ENCODE data around the gene FAM136A.
"Not testable (repeated sequence)": the region's sequence is repeated elsewhere in the genome, so short reads cannot be mapped to it uniquely, and the experiment has no call there.

The FAM136A gene

GRCh38 chr2:70300771-70301343 is 1.0 kb downstream of the FAM136A start:
- no peak for DNase-seq (ENCODE audit: low read depth in 2 of 2, low spot score in 1 of 2)

- not testable (repeated sequence) for DNase-seq (ENCODE audit: low read depth in 2 of 2, low spot score in 1 of 2)
These were observed 4.0 kb downstream of the FAM136A start for GRCh38 chr2:70297828-70298227.

- DNase-seq (ENCODE audit: low read depth in 2 of 2, low spot score in 1 of 2): no peak
These were observed 18.2 kb downstream of the FAM136A start for GRCh38 chr2:70283500-70284191.

- no peak for DNase-seq (ENCODE audit: low read depth in 2 of 2, low spot score in 1 of 2)
These were observed 19.4 kb downstream of the FAM136A start for GRCh38 chr2:70282439-70282838.

GRCh38 chr2:70280242-70280798 is 21.5 kb downstream of the FAM136A start:
- DNase-seq (ENCODE audit: low read depth in 2 of 2, low spot score in 1 of 2): no peak

- DNase-seq (ENCODE audit: low read depth in 2 of 2, low spot score in 1 of 2): no peak
These were observed 31.5 kb downstream of the FAM136A start for GRCh38 chr2:70270323-70270722.

GRCh38 chr2:70269422-70270302 is 32.2 kb downstream of the FAM136A start:
- not testable (repeated sequence) for DNase-seq (ENCODE audit: low read depth in 2 of 2, low spot score in 1 of 2)

GRCh38 chr2:70266925-70267324 is 34.9 kb downstream of the FAM136A start:
- not testable (repeated sequence) for DNase-seq (ENCODE audit: low read depth in 2 of 2, low spot score in 1 of 2)

GRCh38 chr2:70261501-70261900 is 40.4 kb downstream of the FAM136A start:
- no peak for DNase-seq (ENCODE audit: low read depth in 2 of 2, low spot score in 1 of 2)

GRCh38 chr2:70258532-70258875 is 43.4 kb downstream of the FAM136A start:
- no peak for DNase-seq (ENCODE audit: low read depth in 2 of 2, low spot score in 1 of 2)

- no peak for DNase-seq (ENCODE audit: low read depth in 2 of 2, low spot score in 1 of 2)
These were observed 46.1 kb downstream of the FAM136A start for GRCh38 chr2:70255637-70256314.

- no peak for DNase-seq (ENCODE audit: low read depth in 2 of 2, low spot score in 1 of 2)
These were observed 51.4 kb downstream of the FAM136A start for GRCh38 chr2:70250434-70250833.

- peak; percentile 96 for DNase-seq (ENCODE audit: low read depth in 2 of 2, low spot score in 1 of 2)
These were observed 53.6 kb downstream of the FAM136A start, which contains the start of gene TIA1 for GRCh38 chr2:70248181-70248847. Gene TIA1 (minus strand): TSS chr2:70248628. CDS start chr2:70248430, 198 bp downstream.

GRCh38 chr2:70247364-70248180 is 54.3 kb downstream of the FAM136A start:
- DNase-seq (ENCODE audit: low read depth in 2 of 2, low spot score in 1 of 2): no peak
